Putamen (tissue), 1 donor: ENCODE measurements around the gene ILKAP.
"Not testable (repeated sequence)": the region's sequence is repeated elsewhere in the genome, so short reads cannot be mapped to it uniquely, and the experiment has no call there.

Experiments used
- DNase-seq: peaks from one replicate; pipeline ENCODE4 v3.0.0-alpha.2; 2016; ENCODE audit warnings: low spot score

Gene ILKAP

DNA sequence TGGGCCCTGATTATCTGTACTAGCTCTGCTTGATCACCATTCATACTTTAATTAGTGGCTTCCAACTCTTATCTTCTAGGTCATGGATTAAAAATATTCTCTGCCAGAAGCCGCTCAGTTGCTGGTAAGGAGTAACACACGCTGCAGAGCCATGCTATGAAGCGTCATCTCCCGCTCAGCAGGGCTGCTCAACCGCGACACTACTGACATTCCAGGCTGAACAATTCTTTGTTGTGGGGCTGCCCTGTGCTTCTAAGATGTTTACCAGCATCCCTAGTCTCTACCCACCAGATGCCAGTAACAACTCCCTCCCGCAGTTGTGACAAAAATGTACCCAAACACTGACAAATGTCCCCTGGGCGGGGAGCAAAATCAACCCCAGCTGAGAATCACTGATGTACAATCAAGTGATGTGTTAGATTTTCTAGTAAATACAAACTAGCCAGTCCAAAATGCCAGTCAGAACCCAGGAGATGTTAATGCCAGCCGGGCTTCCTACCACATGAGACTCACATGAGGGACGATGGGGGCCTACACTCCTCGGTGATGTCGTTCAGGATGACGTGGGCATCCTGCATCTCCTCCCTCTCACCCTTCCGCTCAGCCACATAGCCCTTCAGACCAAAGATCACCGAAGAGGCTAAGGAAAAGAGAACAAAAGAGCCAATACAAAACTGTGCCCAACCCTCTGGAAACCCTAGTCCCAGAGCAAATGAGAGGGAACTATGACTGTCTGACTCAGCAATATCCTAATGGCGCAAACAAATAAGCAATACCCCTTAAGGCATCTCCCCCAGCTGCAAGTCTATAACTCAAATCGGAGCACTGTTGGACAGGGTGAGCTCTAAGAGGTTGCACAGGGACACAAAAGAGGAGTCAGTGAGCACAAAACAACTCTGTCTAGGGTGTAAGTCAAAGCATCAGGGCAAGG is 15.6 kb downstream of the ILKAP start:
- DNase-seq = peak; percentile 59

DNA sequence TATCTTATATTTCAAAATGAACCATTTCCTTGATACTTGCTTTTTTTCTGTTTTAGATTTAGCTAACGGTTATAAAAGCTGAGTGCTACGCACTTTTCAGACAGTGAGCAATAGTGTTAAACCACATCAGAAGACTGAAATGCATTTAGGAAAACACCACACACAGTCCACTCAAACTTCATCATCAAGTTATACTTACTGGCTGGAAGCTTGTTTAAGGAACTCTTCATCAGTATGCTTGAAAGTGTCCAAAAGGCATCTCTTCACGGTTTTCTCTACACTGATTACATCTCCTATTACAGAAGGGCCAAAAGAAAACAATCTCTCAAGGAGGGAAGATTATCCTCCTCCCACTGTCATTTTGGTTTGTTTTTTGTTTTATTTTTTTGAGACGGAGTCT is 19.7 kb downstream of the ILKAP start:
- no peak for DNase-seq

DNA sequence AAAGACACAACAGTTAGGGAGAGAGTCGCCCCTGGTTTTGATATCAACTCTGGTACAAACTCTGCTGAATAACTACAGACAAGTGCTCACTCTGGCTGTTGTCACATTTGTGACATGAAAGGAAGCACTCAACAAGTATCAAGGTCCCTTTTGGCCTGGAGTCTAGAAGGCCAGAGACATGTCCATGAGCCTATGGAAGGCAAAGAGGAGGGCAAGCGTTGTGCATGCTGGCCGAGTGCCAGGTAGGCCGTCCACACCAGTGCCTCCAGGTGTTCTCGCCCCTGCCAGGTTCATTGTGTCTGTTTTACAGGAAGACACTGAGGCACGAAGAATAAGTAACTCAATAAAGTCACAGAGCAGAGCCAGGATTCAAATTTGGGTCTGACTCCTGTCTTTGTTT is 21.1 kb downstream of the ILKAP start:
- no peak for DNase-seq

DNA sequence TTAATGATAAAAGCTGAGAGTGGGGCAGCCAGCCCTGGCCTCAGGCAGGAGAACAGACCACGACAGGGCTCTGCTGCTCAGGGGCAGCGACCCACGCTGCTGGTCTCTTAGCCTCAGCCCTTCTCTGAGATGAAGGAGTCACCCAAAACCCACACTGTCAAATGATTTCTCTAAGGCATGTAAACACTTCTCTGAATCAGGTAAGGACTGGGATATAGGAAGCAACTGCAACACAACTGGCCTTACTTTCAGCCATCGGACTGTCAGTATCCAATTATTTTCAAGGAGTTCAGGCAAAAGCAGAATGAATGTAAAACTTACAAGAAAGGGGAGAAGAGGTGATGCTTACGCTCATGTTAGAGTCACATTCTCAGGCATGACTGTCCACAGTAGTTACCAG is 22.9 kb downstream of the ILKAP start:
- DNase-seq = no peak

DNA sequence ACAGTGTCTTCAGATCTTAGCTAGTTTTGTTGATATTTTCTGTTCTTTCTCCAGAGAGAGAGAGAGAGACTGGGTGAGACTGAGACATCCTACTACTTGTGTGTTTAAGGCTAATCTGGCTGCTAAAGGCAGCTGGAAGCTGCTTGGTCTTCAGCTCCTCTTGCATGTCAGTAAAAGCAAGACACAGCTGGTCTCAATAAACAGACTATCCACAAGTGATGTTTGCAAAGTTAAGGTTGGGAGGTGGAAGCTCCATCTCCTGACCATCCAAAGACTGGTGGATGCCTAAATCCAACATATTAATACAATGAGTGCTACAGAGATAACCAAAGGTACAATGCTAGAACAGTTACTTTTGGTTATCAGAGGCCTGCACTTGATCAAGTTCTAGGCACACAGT is 26.9 kb downstream of the ILKAP start:
- DNase-seq = no peak

DNA sequence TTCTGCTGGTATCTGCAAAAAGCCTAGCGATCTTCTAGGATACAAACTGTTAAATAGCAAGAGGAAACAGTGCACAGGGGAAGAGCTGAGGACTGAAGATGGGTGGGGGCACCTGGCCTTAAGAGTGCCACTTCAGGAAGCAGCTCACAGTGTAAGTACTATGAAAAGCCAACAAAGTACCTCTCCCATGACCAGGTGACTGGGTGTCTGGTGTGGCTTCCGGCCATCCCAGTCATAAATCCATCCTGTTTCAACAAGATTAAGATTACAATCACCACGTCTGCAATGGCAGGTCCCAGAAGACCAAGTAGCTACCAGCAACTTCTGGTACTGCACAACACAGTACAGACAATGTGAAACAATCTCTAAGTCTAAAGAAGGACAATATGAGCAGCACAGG is 28.8 kb downstream of the ILKAP start:
- no peak for DNase-seq

DNA sequence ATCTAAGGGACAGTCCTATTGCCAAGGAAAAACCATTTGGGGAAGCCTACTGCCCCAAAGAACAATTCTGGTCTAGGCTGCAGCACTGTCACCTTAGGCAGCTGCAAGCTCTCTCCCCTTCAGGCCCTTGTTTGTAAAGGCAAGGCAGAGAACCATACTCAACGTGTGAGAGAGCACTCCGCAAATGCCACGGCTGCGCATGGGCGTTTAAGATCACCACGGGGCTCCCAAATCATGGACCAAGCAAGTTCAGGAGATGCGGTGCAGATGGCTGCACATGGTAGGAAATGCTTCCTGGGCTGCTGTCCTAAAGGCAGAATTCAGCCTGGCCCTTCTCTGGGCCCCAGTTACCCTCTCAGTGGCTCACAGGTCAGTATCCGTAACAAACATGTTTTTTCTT is 29.2 kb downstream of the ILKAP start:
- no peak for DNase-seq

DNA sequence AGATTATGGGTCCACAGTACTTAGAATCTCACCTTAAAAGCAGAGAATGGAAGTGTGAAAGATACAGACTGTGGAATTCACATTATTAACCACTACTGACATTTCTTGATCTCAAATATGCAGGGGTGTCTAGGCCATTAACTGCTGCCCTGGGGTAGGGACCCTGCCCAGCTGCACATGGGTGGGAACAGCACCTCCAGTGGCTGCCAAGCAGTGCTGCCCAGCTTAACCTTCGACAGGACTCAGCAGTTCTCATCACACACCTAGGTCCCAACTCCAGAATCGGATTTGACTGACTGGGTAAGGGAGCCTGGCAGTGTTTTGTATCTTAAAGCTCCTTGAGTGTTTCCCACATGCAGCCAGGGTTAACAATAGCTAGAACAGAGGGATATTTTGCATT is 29.8 kb downstream of the ILKAP start:
- no peak for DNase-seq

DNA sequence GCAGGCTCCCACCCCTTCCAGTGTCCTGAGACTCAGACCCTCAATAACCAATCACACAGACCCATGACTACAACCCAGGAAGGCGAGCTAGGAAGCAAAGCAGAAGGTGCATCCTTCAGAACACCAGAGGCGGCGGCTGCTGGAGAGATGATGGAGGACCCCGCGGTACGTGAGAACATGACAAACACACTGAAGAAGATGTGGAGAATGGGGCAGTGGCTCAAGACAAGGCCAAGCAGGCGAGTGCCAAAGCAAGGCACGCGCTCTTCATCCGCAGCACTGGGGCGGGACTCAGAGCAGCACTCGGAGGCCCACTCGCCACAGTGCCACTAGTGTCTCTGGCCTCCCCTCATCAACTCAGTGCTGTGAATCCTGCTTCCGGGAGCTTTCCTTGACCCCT is 31.1 kb downstream of the ILKAP start:
- no peak for DNase-seq

DNA sequence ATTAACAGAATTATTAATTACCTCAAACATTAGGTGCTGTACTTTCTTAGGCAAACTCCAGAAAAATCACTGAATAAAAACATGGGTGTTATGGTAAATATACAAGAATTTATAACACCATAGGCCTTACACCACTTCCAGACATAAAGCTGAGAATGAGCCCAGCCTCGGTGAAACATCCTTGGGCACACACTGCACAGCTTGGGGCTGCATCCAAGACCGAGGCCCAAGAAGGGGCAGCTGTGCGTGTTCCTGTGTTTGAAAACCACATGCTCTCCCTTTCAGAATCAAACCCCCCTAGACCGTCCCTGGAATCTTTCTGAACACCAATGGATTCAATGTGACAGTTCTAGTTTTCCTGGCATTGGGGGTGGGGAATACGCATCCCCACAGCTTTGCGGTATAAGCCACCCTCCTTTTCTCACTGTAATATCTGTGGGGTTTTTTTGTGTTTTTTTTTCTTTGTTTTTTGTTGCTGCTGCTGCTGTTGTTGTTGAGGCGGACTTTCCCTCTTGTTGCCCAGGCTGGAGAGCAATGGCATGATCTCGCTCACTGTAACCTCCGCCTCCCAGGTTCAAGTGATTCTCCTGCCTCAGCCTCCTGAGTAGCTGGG is 31.8 kb downstream of the ILKAP start:
- no peak for DNase-seq

DNA sequence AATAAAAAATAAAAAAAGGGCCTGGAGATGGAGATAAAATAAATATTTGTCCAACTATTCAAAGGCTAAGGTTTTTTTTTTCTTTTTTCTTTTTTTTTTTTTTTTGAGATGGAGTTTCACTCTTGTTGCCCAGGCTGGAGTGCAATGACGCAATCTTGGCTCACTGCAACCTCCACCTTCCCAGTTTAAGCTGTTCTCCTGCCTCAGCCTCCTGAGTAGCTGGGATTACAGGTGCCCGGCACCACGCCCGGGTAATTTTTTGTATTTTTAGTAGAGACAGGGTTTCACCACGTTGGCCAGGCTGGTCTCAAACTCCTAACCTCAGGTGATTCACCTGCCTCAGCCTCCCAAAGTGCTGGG is 32.4 kb downstream of the ILKAP start:
- not testable (repeated sequence) for DNase-seq

DNA sequence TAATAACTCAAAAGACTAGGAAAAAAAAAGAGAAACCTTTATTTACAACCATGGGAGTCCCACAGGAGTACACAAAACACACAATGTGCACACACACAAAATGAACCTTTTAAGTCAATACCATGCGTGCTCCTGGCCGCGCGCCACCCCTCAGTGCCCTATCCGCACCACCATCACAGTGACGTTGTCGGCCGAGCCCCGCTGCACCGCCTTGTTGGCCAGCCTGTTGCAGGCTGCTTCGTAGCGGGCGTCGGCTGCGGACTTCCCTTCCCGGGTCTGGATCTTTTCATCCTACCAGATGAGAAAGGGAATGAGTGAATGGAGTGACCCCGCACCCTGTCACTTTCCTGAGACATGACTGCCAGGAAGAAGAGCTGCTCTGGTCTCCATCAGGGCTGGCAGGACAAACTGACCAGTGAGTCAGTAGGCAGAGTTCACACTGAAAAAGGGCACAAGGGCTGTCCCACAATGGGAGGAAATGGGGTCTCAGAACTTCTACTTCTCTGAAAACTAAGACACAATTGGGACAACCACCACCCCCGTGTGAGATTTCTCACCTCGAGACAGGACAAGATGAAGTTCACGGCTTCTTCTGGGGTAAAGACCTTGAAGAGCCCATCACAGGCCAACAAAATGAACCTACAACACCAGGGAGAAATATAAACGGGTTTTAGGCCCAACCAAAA is 33.0 kb downstream of the ILKAP start:
- no peak for DNase-seq

DNA sequence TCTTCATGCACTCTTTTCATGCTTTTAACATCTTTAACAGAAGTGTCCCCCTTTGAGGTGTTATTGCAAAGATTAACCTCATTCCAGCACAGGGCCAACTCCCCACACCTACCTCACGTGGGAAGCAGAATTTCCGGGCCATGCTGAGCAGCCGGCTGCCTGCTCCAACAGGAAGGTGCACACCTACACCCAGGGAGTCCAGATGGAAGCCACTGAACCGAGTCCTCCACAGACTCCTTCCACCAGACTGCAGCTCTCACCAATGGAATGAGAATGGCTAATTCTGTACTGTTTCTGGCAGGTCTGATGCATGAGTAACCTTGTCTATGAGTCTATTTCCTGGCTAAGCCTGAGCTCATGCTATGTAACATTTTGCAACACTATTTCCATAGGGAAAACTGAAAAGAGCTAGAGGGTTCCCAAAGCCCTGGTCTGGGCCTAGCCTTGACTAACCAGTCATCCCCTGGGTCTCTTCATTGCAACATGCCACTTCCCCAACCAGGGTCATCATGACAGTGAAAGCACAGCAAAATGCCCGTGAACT is 33.7 kb downstream of the ILKAP start:
- DNase-seq = peak; percentile 41

DNA sequence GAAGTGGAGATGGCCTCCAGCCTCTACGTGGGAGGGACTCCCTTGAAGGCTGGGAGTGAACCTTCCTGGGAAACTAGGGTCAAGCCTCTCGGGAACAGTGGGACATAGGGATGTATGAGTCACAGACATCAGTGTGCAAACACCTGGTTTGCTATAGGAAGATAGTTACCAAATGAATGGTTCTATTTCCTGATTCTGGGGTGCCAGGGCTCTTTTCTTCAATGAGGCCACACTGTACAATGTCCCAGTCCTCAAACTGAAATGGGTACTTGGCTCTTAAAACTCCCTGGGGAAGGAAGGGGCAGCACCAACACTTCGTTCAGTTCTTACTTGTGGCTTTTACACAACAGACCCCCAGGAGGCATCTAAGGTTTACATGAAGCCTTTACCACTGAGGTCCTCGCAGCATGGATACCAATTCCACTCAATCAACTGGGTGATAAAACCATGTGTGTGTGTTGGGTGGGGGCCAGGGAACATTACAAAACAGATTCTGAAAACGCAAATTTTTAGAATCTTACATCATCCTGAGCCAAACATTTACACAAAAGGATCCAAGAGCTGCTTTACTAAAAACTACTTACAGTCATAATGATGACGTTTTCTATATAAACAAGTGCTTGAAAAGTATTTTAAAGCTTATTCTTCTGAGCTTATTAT is 34.3 kb downstream of the ILKAP start:
- no peak for DNase-seq

DNA sequence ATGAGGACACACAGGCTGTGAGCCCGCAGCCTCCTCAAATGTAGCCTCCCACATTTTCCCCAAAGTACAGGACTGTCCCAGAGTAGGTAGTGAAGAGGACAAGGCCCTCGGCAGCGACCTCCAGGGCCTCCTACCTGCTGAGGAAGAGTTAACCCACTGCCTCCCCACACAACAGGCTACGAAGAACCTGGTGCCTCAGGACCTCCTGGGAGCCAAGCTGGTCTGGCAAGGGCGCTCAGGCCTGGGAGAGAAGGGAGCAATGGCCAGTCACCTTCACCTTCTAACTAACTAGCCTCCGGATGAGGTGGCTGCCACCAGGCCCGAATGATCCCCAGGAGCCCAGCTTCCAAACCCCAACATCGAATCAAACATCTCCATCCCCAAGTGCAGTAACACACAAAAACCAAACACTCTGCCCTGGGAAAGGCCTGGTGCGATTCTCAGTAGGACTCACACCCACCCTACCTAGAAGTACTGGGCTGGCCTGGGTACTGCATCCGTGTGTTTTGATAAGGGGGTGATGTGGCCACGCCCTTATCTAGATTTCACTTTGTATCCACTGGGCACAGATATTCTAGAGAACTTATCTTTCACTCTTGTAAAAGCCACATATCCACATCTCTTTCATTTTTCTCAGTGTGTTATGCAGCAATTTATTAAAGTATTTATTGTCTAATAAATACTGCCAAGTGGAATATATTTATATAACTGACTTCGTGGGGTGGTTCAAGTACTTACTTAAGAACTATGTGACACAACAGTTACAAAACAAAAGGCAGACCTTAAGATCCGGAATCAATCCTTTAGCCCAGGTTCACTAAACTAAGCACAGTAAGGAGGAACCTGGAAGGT is 35.1 kb downstream of the ILKAP start:
- DNase-seq = no peak

DNA sequence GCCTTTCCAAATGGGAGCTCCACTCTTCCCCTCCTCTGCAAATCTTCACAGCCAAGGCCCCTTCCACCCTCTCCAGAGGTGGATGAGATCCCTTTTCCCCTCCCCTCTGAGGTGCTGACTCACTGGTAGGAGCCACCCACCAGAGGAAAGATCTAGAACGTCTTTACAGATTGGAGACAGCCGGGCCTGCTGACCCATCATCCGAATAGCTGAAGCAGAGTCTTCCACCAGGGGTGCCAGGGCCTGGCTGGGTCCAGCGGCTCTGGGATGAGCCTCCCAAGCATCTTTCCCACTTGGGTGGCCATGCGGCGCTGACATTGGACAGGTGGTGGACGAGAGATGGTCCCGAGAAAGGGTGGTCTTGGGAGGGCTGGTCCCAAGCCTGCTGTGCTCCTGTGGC is 35.7 kb downstream of the ILKAP start:
- peak; percentile 47 for DNase-seq

DNA sequence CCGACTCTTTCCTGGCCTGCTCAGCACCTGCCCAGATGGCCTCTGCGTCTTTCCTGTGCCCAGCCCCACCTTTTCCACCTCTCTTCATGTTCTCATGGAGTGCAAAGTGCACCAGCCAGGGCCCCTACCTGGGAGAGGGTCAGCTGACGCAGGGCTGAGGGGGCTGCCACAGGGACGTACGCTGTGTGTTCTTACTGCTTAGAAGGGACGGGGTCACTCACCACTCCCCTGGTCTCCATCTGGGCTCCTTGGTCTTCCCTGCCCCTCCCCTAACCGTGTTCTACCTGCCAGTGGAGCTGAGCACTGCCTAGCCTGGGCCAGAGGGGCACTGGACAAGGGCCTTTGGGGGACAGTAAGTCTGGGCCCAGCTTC is 36.2 kb downstream of the ILKAP start:
- DNase-seq = no peak

DNA sequence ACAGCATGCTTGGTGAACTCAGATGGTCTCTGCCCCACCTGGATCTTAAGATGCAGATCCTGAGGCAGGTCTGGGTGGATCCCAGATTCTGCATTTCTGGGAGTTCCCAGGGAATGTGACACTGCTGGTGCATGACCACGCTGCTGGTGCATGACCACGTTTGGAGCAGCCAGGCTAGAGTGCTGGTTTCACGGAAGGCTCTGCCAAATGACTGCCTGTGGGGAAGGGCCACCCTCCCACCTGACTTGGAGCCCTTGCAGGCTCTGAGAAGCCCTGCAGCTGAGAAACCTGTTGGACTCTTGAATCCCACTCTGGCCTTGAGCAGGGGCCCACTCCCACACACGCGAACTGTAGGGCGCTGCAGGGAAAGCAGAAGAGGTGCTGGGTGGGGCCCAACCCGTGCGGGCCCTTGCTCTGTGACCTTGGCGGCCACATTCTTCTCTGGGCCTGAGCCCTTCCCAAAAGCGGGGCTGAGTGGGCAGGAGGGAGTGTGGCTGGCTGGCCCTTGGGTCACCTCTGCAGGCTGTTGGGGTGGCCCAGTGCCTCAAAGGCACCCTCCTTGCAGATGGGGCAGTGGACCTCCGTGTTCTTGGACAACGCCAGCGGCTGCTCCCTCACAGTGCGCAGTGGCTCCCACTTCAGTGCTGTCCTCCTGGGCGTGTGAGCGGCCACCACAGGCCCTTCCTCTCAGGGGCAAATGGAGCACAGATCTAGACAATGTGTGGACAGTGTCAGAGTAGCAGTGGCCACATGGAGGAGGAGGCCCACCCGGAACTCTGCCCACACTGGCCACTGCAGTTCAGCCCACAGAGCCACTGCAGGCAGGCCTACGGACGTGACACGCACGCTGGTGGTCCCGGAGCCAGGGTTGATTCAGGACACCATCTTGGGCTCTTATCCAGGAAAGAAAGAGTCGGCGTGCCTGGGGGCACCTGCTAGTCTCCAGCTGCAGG is 36.8 kb downstream of the ILKAP start:
- no peak for DNase-seq

DNA sequence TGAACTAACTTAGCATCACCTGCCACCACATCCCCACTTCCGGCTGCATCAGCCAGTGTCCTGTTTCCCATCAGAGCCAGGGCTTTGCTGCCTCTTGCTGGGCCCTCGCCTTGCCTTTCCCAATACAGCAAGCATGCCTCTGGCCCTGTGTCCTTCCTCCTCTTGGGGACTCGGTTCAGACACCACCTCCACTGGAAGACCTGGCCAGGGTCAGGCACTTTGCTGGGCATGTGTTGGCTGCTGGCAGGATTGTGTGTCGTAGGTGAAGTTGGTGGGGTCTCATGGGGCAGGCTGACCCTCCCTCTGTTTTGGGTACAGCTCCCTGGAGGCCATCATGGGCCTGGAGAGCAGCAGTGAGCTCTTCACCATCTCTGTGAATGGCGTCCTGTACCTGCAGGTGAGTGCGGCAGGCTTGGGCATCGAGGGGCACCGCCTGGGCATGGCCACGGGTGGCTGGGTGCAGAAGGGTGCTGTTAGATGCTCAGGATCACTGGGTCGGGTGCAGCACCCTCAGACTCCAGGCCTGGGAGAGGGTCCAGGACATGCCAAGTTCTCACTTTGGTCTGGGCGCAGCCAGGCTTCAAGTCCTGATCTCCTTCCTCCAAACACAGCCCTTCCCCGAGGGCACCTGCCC is 38.1 kb downstream of the ILKAP start:
- DNase-seq = no peak

DNA sequence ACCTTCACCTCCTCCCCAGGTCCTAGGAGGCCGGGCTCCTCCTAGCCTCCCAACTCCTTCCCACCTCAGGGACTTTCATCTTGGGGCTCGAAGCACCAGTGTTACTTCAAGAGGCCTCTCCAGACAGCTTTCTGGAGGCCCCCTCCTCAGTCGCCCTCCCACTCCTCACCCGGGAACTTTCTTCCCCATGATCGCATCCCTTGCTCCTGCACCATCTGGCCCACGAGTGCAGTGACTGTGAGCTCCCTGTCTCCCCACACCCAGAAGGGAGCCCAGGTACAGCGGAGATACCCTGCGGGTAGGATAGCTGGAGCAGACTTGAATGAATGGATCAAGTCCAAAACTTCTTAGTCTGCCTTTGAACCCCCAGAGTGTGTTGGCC is 38.6 kb downstream of the ILKAP start:
- no peak for DNase-seq
